Activated CD8-positive, alpha-beta T cell treated with anti-CD3 and anti-CD28 coated beads, Interleukin-2, amount 10 ng/mL, durations not matched to agents 7 days and 5 days (primary cell): Measurements from ENCODE around the gene STEAP3. TPM values are rescaled to one million over a fixed set of nuclear protein-coding genes. Genes with fewer than 3 reads are reported as not detected.

ENCODE experiments used
- ATAC-seq: fragments of 150-1000 bp; cut with Tn5 transposase; one replicate; pipeline ENCODE4 v1.10.0; 2021; ENCODE audit warnings: moderate library complexity
- CTCF ChIA-PET: fragments of 350-600 bp; sonication (Branson Sonifier 250); formaldehyde crosslinking; loops from one replicate; lab custom pipeline; 2021; ENCODE audit warnings: antibody characterized with exemption; lab: Charles Lee
- POLR2A ChIA-PET: fragments of 350-600 bp; sonication (Branson Sonifier 250); formaldehyde crosslinking; loops from one replicate; lab custom pipeline; 2021; ENCODE audit warnings: antibody characterized with exemption; lab: Charles Lee
- DNase-seq: peaks from one replicate; pipeline ENCODE4 v3.0.0-alpha.2; 2020
- H3K27ac Mint-ChIP-seq: one replicate; pipeline ENCODE4 v1.8.0; 2021; ENCODE audit warnings: mild to moderate bottlenecking, mixed read lengths
- H3K27me3 Mint-ChIP-seq: one replicate; pipeline ENCODE4 v1.8.0; 2021; ENCODE audit warnings: low read depth, mixed read lengths
- H3K36me3 Mint-ChIP-seq: one replicate; pipeline ENCODE4 v1.8.0; 2021; ENCODE audit warnings: low read depth, mixed read lengths
- H3K4me1 Mint-ChIP-seq: one replicate; pipeline ENCODE4 v1.8.0; 2021; ENCODE audit warnings: low read depth, mixed read lengths
- H3K4me3 Mint-ChIP-seq: one replicate; pipeline ENCODE4 v1.8.0; 2021; ENCODE audit warnings: mild to moderate bottlenecking, mixed read lengths
- H3K9me3 Mint-ChIP-seq: one replicate; pipeline ENCODE4 v1.8.0; 2022; ENCODE audit warnings: mixed read lengths; ENCODE audit not compliant: insufficient read depth
- total RNA-seq, 2 experiments: library from RNA; stranded (reverse); gene quantifications; one replicate each; pipeline ENCODE4 v1.2.3, GENCODE V29; 2021

The STEAP3 gene
- total RNA-seq, 2 experiments from 2014 or later: 0.13 TPM

- CTCF ChIA-PET: no interaction called here
- Mint-ChIP-seq H3K27me3 (no peaks in the 10 kb centered on the region), H3K4me1 (no peaks in the 10 kb centered on the region), H3K4me3 (no peak overlapping the region), H3K9me3 (no peaks in the 10 kb centered on the region), H3K27ac (no peak overlapping the region), H3K36me3 (no peaks in the 10 kb centered on the region)
- POLR2A ChIA-PET: no interaction called here
- no peak for ATAC-seq
- DNase-seq: no peak
These were observed 71.0 kb downstream of the STEAP3 start for GRCh38 chr2:119294671-119295070.

GRCh38 chr2:119295688-119296375, 72.2 kb downstream of the STEAP3 start:
- POLR2A ChIA-PET: no interaction called here
- Mint-ChIP-seq H3K27ac (no peak overlapping the region), H3K27me3 (no peaks in the 10 kb centered on the region), H3K36me3 (no peaks in the 10 kb centered on the region), H3K4me3 (no peak overlapping the region), H3K4me1 (no peaks in the 10 kb centered on the region), H3K9me3 (no peaks in the 10 kb centered on the region)
- DNase-seq (no peak), ATAC-seq (no peak)
- CTCF ChIA-PET: no interaction called here

DNA sequence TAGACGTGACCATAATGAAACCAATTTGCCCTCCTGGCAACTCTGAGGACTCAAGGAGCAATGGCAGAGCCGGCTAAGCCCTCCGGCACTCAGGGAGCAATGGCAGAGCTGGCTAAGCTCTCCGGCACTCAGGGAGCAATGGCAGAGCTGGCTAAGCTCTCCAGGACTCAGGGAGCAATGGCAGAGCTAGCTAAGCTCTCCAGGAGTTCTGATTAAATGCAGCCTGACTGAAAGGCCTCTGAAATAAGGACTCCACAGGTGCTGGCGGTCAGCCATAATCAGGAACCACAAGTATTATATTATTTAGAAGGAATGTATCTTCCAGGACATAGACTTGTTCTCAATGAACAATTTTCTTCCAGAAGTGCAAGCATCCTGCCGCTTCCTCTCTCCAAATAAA, 77.8 kb downstream of the STEAP3 start:
- ATAC-seq (no peak), DNase-seq (no peak)
- Mint-ChIP-seq H3K4me1 (no peaks in the 10 kb centered on the region), H3K9me3 (no peaks in the 10 kb centered on the region), H3K27ac (no peak overlapping the region), H3K4me3 (no peak overlapping the region), H3K27me3 (no peaks in the 10 kb centered on the region), H3K36me3 (no peaks in the 10 kb centered on the region)
- ChIA-PET POLR2A (no interaction called here), CTCF (no interaction called here)

DNA sequence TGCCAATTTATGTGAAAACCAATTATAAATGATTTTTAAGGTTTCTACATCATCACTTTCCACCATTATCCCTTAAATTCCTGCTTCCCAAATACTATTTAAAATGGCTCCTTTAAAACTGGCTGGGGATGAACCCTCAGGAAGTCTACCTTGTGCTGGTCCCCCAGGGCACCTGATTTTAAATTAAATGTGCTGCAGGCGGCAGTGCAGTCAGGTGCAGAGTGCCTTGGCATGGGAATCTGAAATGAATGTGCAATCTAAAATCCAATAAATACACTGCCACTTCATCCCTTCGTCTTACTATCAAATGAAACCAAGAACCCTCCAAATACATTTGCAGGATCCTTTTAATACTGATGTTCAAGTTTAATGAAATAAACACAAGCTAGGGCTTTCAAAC, 81.2 kb downstream of the STEAP3 start:
- ChIA-PET CTCF (no interaction called here), POLR2A (no interaction called here)

GRCh38 chr2:119305497-119306195, 82.0 kb downstream of the STEAP3 start:
- H3K36me3 Mint-ChIP-seq: no peaks in the 10 kb centered on the region
- CTCF ChIA-PET: no interaction called here
- H3K27me3 Mint-ChIP-seq: no peaks in the 10 kb centered on the region
- H3K4me1 Mint-ChIP-seq: no peaks in the 10 kb centered on the region
- ATAC-seq (no peak), DNase-seq (no peak)
- POLR2A ChIA-PET: no interaction called here
- H3K9me3 Mint-ChIP-seq: no peaks in the 10 kb centered on the region
- no peak overlapping the region for H3K27ac Mint-ChIP-seq
- H3K4me3 Mint-ChIP-seq: no peak overlapping the region

More for the DNA sequence above, 81.2 kb downstream of the STEAP3 start:
- DNase-seq (no peak), ATAC-seq (no peak)
- Mint-ChIP-seq H3K4me3 (no peak overlapping the region), H3K36me3 (no peaks in the 10 kb centered on the region), H3K4me1 (no peaks in the 10 kb centered on the region), H3K27ac (no peak overlapping the region), H3K9me3 (no peaks in the 10 kb centered on the region), H3K27me3 (no peaks in the 10 kb centered on the region)

GRCh38 chr2:119306196-119306590, 82.6 kb downstream of the STEAP3 start:
- DNase-seq (no peak), ATAC-seq (no peak)
- Mint-ChIP-seq H3K27ac (no peak overlapping the region), H3K4me1 (no peaks in the 10 kb centered on the region), H3K27me3 (no peaks in the 10 kb centered on the region), H3K4me3 (no peak overlapping the region), H3K36me3 (no peaks in the 10 kb centered on the region), H3K9me3 (no peaks in the 10 kb centered on the region)
- POLR2A ChIA-PET: no interaction called here
- CTCF ChIA-PET: no interaction called here

DNA sequence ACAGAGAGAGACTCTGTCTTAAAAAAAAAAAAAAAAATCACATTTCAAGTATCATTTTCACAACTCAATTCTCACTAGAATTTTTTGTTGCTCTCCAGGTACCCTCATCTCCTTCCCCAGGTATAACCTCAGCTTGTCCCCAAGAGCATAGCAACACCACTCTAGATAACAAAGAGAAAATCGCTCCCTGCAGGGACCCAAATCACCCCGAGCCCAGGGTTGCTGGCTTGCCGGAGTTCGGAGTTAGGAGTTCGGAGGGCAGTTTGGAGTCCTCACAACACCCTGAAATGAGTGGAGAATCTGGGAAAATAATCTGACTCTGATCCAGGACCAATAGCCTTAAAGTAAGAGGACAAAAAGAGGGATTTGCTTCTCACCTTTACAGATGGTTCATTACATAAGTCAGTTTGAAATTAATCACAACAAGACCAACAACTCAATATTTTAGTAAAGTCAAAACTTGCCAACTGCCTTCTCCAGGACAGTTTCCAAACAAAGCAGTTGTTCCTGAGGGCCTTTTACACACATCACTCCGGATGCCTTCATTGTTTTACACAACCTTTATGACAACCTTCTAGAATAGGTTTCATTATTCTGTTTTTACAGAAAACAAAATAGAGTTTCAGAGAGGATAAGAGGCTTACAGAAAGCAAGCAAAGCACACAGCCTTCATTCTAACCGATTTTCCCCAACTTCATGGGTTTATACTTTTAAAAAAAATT, 83.9 kb downstream of the STEAP3 start:
- Mint-ChIP-seq H3K9me3 (no peaks in the 10 kb centered on the region), H3K36me3 (no peaks in the 10 kb centered on the region), H3K27ac (no peak overlapping the region), H3K4me1 (no peaks in the 10 kb centered on the region), H3K4me3 (no peak overlapping the region), H3K27me3 (no peaks in the 10 kb centered on the region)
- no peak for ATAC-seq
- POLR2A ChIA-PET: no interaction called here
- CTCF ChIA-PET: no interaction called here
- no peak for DNase-seq

DNA sequence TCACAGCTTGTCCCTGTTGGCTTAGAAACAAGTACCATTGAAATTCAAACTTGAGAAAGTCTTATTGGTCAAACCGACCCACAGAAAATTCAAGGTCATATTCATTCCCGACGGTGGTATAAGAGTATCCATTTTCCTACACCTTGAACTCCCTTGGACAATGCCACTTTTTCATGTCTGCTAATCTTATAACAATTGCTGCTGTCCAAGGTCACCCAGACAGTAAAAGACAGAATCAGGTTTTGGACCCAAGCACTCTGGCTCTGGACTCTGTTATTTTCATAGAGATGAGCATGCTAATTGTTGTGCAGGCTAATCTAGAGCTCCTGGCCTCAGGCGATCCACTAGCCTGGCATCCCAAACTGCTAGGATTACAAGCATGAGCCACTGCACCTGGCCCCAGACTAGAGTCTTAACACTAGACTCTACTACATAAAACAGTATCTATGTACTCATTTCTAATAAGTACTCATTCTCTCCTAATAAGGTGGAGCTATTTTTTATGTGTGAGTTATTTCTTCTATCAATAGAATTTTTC, 85.2 kb downstream of the STEAP3 start:
- no peak for ATAC-seq
- Mint-ChIP-seq H3K27me3 (no peaks in the 10 kb centered on the region), H3K4me1 (no peaks in the 10 kb centered on the region), H3K36me3 (no peaks in the 10 kb centered on the region), H3K27ac (no peak overlapping the region), H3K9me3 (no peaks in the 10 kb centered on the region), H3K4me3 (no peak overlapping the region)
- no peak for DNase-seq
- POLR2A ChIA-PET: no interaction called here
- CTCF ChIA-PET: interaction anchor here (1.6 kb wide), 1 partner anchor 428 kb away, joined by 6 read pairs; no protein-coding TSS in a partner anchor

GRCh38 chr2:119311371-119311770, 87.7 kb downstream of the STEAP3 start:
- H3K36me3 Mint-ChIP-seq: no peaks in the 10 kb centered on the region
- no peaks in the 10 kb centered on the region for H3K4me1 Mint-ChIP-seq
- ATAC-seq (no peak), DNase-seq (no peak)
- CTCF ChIA-PET: interaction anchor here (1.0 to 2.2 kb wide), 2 partner anchors 430 kb away, joined by 4 to 5 read pairs; no protein-coding TSS in a partner anchor
- POLR2A ChIA-PET: no interaction called here
- H3K9me3 Mint-ChIP-seq: no peaks in the 10 kb centered on the region
- H3K27ac Mint-ChIP-seq: no peak overlapping the region
- H3K4me3 Mint-ChIP-seq: no peak overlapping the region
- no peaks in the 10 kb centered on the region for H3K27me3 Mint-ChIP-seq

DNA sequence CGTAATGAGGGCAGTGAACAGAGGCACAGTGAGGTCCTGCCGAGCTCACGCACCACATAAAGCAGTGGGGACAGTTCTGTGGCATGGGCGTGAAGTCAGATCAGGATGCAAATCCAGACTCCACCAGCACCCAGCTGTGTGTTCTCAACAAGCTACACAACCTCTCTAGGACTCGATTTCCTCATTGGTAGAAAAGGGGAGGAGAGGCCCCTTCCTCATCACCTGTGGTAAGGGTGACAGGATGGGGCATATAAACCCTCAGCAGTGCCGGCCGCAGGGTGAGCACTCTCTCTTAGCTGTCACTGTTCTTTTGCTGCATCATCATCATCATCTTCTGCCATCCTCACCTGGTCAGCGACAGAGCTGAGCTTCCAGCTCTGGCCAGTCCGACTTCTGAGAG, 88.2 kb downstream of the STEAP3 start:
- no peaks in the 10 kb centered on the region for H3K36me3 Mint-ChIP-seq
- CTCF ChIA-PET: interaction anchor here (2.2 kb wide), 1 partner anchor 431 kb away, joined by 5 read pairs; no protein-coding TSS in a partner anchor
- no peak overlapping the region for H3K27ac Mint-ChIP-seq
- no peaks in the 10 kb centered on the region for H3K9me3 Mint-ChIP-seq
- no peaks in the 10 kb centered on the region for H3K27me3 Mint-ChIP-seq
- ATAC-seq (no peak), DNase-seq (no peak)
- POLR2A ChIA-PET: no interaction called here
- H3K4me3 Mint-ChIP-seq: no peak overlapping the region
- no peaks in the 10 kb centered on the region for H3K4me1 Mint-ChIP-seq
